PC-9 (cell line): ENCODE measurements around the gene MYLK. TPM values are rescaled to one million over a fixed set of nuclear protein-coding genes. Genes with fewer than 3 reads are reported as not detected.
A peak's percentile ranks its signal among the peaks of the same experiment; 100 is the strongest.

Source experiments
- BruUV-seq: library from RNA; stranded (reverse); fragments of 400-500 nt; replicated peaks from 2 replicates; lab custom pipeline; 2021; lab: Mats Ljungman, UMichigan
- CTCF ChIA-PET: fragments of 300-600 bp; sonication (Branson Sonifier 250); formaldehyde crosslinking; loops from one replicate; lab custom pipeline; 2022; ENCODE audit warnings: antibody characterized with exemption; lab: Charles Lee
- POLR2A ChIA-PET: fragments of 300-600 bp; sonication (Branson Sonifier 250); formaldehyde crosslinking; loops from one replicate; lab custom pipeline; 2022; ENCODE audit warnings: antibody characterized with exemption; ENCODE audit not compliant: unreplicated experiment; lab: Charles Lee
- DNase-seq, 2 experiments: peaks; one replicate each; pipeline versions ENCODE4 v3.0.0 to v3.0.0-alpha.2; 2015 to 2022; ENCODE audit warnings: mixed read lengths in 1 of 2
- H2AFZ ChIP-seq: fragments of 200-600 bp; sonication (generic); 2 replicates; pipeline ENCODE4 v1.8.1; 2017; ENCODE audit warnings: antibody characterized with exemption
- H3F3A ChIP-seq: fragments of 200-600 bp; sonication (generic); 2 replicates; pipeline ENCODE4 v1.8.1; 2017; ENCODE audit warnings: antibody characterized with exemption, mild to moderate bottlenecking, low read depth; ENCODE audit not compliant: insufficient read depth
- H3K27ac ChIP-seq: fragments of 200-600 bp; sonication (generic); 2 replicates; pipeline ENCODE4 v1.6.1; 2016; ENCODE audit warnings: mixed run types
- H3K27me3 ChIP-seq: fragments of 200-600 bp; sonication (generic); 2 replicates; pipeline ENCODE4 v1.6.1; 2016; ENCODE audit warnings: low read depth, mixed run types; ENCODE audit not compliant: insufficient read depth
- H3K36me3 ChIP-seq: fragments of 200-600 bp; sonication (generic); 2 replicates; pipeline ENCODE4 v1.6.1; 2016; ENCODE audit warnings: low read depth, mixed run types
- H3K4me1 ChIP-seq: fragments of 200-600 bp; sonication (generic); replicated peaks from 2 replicates; pipeline ENCODE4 v1.6.1; 2016; ENCODE audit warnings: mixed run types; ENCODE audit not compliant: insufficient read depth
- H3K4me2 ChIP-seq: fragments of 200-600 bp; sonication (generic); 2 replicates; pipeline ENCODE4 v1.6.1; 2017; ENCODE audit warnings: mixed run types
- H3K4me3 ChIP-seq: fragments of 200-600 bp; sonication (generic); 2 replicates; pipeline ENCODE4 v1.6.1; 2016; ENCODE audit warnings: mixed run types
- H3K79me2 ChIP-seq: fragments of 200-600 bp; sonication (generic); 2 replicates; pipeline ENCODE4 v1.6.1; 2017; ENCODE audit warnings: low read depth, mixed run types
- H3K9me2 ChIP-seq: fragments of 200-600 bp; sonication (generic); 2 replicates; pipeline ENCODE4 v1.8.1; 2017; ENCODE audit warnings: mild to moderate bottlenecking; ENCODE audit not compliant: insufficient read depth
- H3K9me3 ChIP-seq: fragments of 200-600 bp; sonication (generic); 2 replicates; pipeline ENCODE4 v1.8.1; 2016; ENCODE audit warnings: low read depth; ENCODE audit not compliant: insufficient read depth
- H4K20me1 ChIP-seq: fragments of 200-600 bp; sonication (generic); 2 replicates; pipeline ENCODE4 v1.8.1; 2017; ENCODE audit not compliant: insufficient read depth
- CTCF ChIP-seq: fragments of 200-600 bp; sonication (generic); conservative IDR thresholded peaks from 2 replicates; pipeline ENCODE4 v1.6.1; 2017; ENCODE audit warnings: mixed run types, antibody characterized with exemption, mild to moderate bottlenecking, moderate library complexity
- EZH2 ChIP-seq: fragments of 200-600 bp; sonication (generic); IDR thresholded peaks from 2 replicates; pipeline ENCODE4 v1.8.0; 2017; ENCODE audit warnings: antibody characterized with exemption, low read depth
- intact Hi-C: fragments of 100-400 bp; cut with micrococcal nuclease; formaldehyde crosslinking; loops from one replicate; pipeline ENCODE4 v1.10.0; 2022; ENCODE audit not compliant: unreplicated experiment
- total RNA-seq: library from RNA; stranded (reverse); gene quantifications from 2 replicates; pipeline ENCODE4 v1.2.3, GENCODE V29; 2021

Gene MYLK
- total RNA-seq, 1 experiment from 2014 or later: 0.72 TPM

- Histone ChIP-seq H2AFZ (no peak overlapping the region), H3K79me2 (no peaks in the 10 kb centered on the region), H3K4me3 (no peak overlapping the region), H4K20me1 (no peaks in the 10 kb centered on the region), H3K27me3 (no peaks in the 10 kb centered on the region), H3K27ac (no peak overlapping the region), H3K4me1 (peaks cover 17% of the 10 kb centered on the region), H3K36me3 (no peaks in the 10 kb centered on the region), H3K9me2 (no peaks in the 10 kb centered on the region), H3F3A (peaks cover 15% of the 10 kb centered on the region; the same call in 1 of the 2 replicates), H3K4me2 (no peak overlapping the region), H3K9me3 (no peaks in the 10 kb centered on the region)
- TF ChIP-seq CTCF (no peak), EZH2 (no peak)
- ChIA-PET POLR2A (no interaction called here), CTCF (no interaction called here)
- no peak for DNase-seq
- no TSS peak for BruUV-seq
- intact Hi-C loops: no loop called here
These were observed 243.8 kb downstream of the MYLK start for GRCh38 chr3:123640311-123640710.

GRCh38 chr3:123638936-123639689 is 245.0 kb downstream of the MYLK start:
- BruUV-seq: no TSS peak
- ChIA-PET POLR2A (no interaction called here), CTCF (no interaction called here)

GRCh38 chr3:123637841-123638240 is 246.3 kb downstream of the MYLK start:
- peaks cover 15% of the 10 kb centered on the region; the same call in 1 of the 2 replicates for H3F3A ChIP-seq
- DNase-seq: no peak
- no peak overlapping the region for H2AFZ ChIP-seq
- no peaks in the 10 kb centered on the region for H3K9me3 ChIP-seq
- intact Hi-C loops: no loop called here
- H3K36me3 ChIP-seq: no peaks in the 10 kb centered on the region
- ChIA-PET CTCF (no interaction called here), POLR2A (no interaction called here)
- no peaks in the 10 kb centered on the region for H4K20me1 ChIP-seq
- peaks cover 27% of the 10 kb centered on the region for H3K4me1 ChIP-seq
- H3K79me2 ChIP-seq: no peaks in the 10 kb centered on the region
- H3K4me2 ChIP-seq: no peak overlapping the region
- no peak for TF ChIP-seq EZH2
- TF ChIP-seq CTCF: no peak
- H3K9me2 ChIP-seq: no peaks in the 10 kb centered on the region
- H3K27ac ChIP-seq: no peak overlapping the region
- H3K27me3 ChIP-seq: no peaks in the 10 kb centered on the region
- no TSS peak for BruUV-seq
- no peak overlapping the region for H3K4me3 ChIP-seq

More at GRCh38 chr3:123638936-123639689, 245.0 kb downstream of the MYLK start:
- H3K4me1 ChIP-seq: peaks cover 17% of the 10 kb centered on the region
- no peaks in the 10 kb centered on the region for H3K79me2 ChIP-seq
- H3K36me3 ChIP-seq: no peaks in the 10 kb centered on the region
- peaks cover 15% of the 10 kb centered on the region; the same call in 1 of the 2 replicates for H3F3A ChIP-seq
- no peak overlapping the region for H3K27ac ChIP-seq
- intact Hi-C loops: no loop called here
- no peak for TF ChIP-seq EZH2
- no peak for TF ChIP-seq CTCF
- H3K4me3 ChIP-seq: no peak overlapping the region
- no peak overlapping the region for H3K4me2 ChIP-seq
- no peak overlapping the region for H2AFZ ChIP-seq
- H3K9me2 ChIP-seq: no peaks in the 10 kb centered on the region
- no peaks in the 10 kb centered on the region for H3K27me3 ChIP-seq
- DNase-seq: peak in 1 of 2 experiments; percentile 61
- H3K9me3 ChIP-seq: no peaks in the 10 kb centered on the region
- H4K20me1 ChIP-seq: no peaks in the 10 kb centered on the region
